ENCODE data around the gene TBC1D1.

The TBC1D1 gene

DNA sequence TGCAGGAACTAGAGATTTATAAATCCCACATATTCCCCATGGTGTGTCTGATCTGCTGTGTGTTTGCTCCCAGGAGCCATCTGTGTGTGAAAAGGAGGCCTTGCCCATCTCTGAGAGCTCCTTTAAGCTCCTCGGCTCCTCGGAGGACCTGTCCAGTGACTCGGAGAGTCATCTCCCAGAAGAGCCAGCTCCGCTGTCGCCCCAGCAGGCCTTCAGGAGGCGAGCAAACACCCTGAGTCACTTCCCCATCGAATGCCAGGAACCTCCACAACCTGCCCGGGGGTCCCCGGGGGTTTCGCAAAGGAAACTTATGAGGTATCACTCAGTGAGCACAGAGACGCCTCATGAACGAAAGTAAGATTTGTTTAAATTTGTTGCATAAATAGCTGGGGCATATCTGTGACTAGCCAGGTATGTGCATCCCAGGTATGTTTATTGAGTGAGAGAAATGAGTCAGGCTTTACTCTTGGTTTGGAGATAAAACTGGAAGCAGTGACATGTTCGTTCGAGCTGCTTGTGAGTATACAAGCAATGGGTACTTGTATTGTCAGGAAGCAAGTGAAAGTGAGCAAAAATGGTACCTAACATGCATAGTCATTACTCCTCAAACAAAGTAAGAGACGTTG, 158.8 kb downstream of the TBC1D1 start:
- H3K36me3 Mint-ChIP-seq (ENCODE audit: low read depth): peaks cover 30% of the 10 kb centered on the region
- no peak overlapping the region for H3K27ac Mint-ChIP-seq
- H3K4me1 Mint-ChIP-seq (ENCODE audit: low read depth): no peaks in the 10 kb centered on the region
- H3K4me3 Mint-ChIP-seq: no peak overlapping the region
- H3K9me3 Mint-ChIP-seq: no peaks in the 10 kb centered on the region
- no peaks in the 10 kb centered on the region for H3K27me3 Mint-ChIP-seq (ENCODE audit: low read depth)
- no peak for DNase-seq (ENCODE audit: low spot score)

DNA sequence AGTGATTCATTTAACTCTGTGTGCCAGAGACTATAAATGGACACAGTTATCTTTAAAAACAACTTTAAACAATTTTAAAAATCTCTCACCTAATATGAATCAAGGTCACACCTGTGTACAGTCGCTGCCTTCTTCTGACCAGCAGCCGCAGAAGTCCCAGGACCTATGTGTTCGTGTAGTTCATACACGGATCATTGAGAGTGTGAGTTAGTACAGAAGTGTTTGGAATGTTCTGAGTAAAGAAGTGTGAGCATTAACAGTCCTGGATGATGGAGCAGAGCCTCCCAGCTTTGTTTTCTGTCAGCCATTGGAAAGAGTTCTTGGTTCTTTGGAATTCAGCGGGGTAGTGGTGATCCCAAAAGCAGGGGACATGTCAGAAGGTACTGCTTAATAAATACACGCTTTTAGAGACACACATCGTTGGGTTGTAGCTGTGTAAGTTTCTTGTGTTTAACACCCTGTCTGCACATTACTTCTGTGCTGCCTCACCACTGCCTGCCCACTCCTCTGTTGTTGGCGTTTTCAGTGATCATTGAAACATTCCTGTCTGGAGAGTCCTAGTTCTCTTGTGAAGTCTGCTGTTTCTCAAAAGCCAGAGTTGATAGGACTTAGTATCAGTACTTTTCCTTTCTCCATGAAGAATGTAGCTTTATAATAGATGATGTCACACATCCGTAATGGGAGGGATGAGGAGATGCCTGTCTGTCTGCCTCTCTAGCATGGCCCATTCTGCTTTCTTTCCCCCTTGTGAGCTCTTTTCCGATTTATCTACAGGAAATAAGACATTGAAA, 159.9 kb downstream of the TBC1D1 start:
- Mint-ChIP-seq H3K4me1 (ENCODE audit: low read depth) (no peaks in the 10 kb centered on the region), H3K27me3 (ENCODE audit: low read depth) (no peaks in the 10 kb centered on the region), H3K4me3 (no peak overlapping the region), H3K27ac (no peak overlapping the region), H3K9me3 (no peaks in the 10 kb centered on the region), H3K36me3 (ENCODE audit: low read depth) (peaks cover 23% of the 10 kb centered on the region)
- DNase-seq (ENCODE audit: low spot score): no peak

DNA sequence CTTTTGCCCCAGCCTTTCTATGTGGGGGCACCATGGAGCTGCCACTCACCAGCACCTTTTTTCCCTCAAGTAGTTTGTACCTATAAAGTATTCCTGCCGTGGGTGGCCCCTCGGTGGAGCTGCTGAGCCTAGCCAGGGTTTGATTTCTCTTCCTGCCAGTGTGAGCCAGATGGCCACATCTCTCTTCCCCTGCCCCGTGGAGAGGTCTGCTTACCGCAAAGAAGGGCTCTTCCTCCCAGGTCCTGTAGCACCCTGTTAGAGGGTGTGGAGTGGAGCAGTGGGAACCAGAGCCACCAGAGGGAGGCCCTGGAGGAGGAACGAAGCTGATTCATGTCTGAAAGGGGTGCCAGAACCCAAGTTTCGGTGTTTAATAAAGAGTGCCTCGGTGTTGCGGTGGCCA, 164.7 kb downstream of the TBC1D1 start:
- Mint-ChIP-seq H3K4me3 (no peak overlapping the region), H3K36me3 (ENCODE audit: low read depth) (peaks cover 17% of the 10 kb centered on the region), H3K4me1 (ENCODE audit: low read depth) (no peaks in the 10 kb centered on the region), H3K9me3 (no peaks in the 10 kb centered on the region), H3K27ac (no peak overlapping the region), H3K27me3 (ENCODE audit: low read depth) (no peaks in the 10 kb centered on the region)
- DNase-seq (ENCODE audit: low spot score): no peak

DNA sequence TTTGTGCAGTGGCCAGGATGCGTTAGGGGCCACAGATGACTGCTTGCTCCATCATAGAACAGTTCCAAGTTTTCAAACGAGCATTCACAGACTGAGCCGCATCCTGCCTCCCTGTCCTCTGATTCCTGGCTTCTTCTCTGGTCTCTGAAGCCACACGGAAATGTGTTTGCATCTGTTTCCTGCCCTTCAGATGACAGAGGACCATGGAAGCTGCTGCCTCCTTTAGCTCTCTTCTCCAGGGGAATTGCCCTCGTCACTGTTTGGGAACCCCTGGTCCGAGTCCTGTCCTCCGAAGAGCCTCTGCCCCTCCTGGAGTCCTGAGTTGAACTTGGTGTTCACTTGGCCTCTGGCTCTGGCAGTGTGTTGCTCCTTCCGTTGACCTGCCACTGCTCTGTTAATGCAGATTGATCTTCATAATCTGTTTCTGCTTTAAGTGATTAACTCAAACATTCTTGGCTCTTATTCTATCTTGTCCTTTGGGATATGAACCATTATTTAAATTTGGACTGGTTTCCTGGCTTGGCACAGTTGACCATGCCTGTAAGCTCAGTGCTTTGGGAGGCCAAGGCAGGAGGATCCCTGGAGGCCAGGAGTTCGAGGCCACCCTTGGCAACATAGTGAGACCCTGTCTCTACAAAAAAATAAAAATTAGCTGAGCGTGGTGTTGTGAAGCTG, 165.3 kb downstream of the TBC1D1 start:
- Mint-ChIP-seq H3K27ac (no peak overlapping the region), H3K9me3 (no peaks in the 10 kb centered on the region)

DNA sequence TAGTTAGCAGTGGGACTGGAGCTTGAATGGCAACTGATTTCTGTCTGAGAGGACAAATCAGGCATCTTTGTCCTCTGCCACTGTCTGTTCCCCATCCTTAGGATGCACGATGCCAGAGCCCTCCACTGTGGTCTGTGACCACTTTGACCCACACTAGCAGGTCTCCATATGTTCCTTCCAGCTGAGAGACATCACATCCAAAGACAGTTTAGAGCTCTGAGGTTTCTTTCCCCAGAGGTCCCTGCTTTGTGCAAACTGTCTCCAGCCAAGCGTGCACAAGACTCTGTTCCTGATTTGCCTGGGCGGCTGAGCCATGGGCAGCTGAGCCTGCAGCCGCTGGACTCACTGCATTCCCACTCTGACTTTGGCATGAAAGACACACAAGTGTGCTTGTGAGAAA, 167.3 kb downstream of the TBC1D1 start:
- no peaks in the 10 kb centered on the region for H3K9me3 Mint-ChIP-seq
- H3K36me3 Mint-ChIP-seq (ENCODE audit: low read depth): peaks cover 17% of the 10 kb centered on the region
- no peak overlapping the region for H3K27ac Mint-ChIP-seq
- no peak for DNase-seq (ENCODE audit: low spot score)
- H3K27me3 Mint-ChIP-seq (ENCODE audit: low read depth): no peaks in the 10 kb centered on the region
- no peak overlapping the region for H3K4me3 Mint-ChIP-seq
- H3K4me1 Mint-ChIP-seq (ENCODE audit: low read depth): peaks cover 9% of the 10 kb centered on the region

More for the DNA sequence above, 165.3 kb downstream of the TBC1D1 start:
- DNase-seq (ENCODE audit: low spot score): no peak
- no peaks in the 10 kb centered on the region for H3K27me3 Mint-ChIP-seq (ENCODE audit: low read depth)
- H3K4me3 Mint-ChIP-seq: no peak overlapping the region
- no peaks in the 10 kb centered on the region for H3K4me1 Mint-ChIP-seq (ENCODE audit: low read depth)
- peaks cover 17% of the 10 kb centered on the region for H3K36me3 Mint-ChIP-seq (ENCODE audit: low read depth)

DNA sequence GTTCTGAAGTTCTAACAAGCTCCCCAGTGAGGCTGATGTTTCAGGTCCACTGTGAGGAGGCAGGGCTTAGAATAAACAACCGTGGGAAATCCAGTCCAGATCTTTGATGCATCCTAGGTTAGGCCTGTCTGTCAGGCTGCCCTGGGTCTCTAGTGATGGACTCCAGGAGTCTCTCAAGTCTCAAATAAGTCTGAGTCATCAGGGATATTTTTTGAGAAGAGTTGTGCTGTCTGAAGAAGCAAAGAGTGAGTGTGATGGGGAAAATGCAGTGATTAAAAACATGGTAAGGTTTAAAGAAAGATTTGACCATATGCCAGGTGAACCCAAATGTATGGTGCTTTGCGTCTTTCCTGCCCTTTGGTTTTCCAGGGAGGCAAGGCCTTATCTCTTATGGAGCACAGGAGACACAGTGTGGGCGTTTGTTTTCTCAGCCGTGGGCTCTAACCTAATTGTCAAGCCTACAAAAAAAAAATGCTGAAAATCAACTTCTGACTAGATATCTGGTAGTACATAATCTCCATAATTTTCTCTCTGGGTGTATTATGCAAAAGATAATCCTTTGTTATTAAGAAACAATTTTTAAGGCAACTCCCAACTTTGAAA, 170.0 kb downstream of the TBC1D1 start:
- Mint-ChIP-seq H3K27me3 (ENCODE audit: low read depth) (no peaks in the 10 kb centered on the region), H3K9me3 (no peaks in the 10 kb centered on the region), H3K4me1 (ENCODE audit: low read depth) (peaks cover 9% of the 10 kb centered on the region), H3K4me3 (no peak overlapping the region), H3K36me3 (ENCODE audit: low read depth) (peaks cover 14% of the 10 kb centered on the region), H3K27ac (no peak overlapping the region)
- no peak for DNase-seq (ENCODE audit: low spot score)

DNA sequence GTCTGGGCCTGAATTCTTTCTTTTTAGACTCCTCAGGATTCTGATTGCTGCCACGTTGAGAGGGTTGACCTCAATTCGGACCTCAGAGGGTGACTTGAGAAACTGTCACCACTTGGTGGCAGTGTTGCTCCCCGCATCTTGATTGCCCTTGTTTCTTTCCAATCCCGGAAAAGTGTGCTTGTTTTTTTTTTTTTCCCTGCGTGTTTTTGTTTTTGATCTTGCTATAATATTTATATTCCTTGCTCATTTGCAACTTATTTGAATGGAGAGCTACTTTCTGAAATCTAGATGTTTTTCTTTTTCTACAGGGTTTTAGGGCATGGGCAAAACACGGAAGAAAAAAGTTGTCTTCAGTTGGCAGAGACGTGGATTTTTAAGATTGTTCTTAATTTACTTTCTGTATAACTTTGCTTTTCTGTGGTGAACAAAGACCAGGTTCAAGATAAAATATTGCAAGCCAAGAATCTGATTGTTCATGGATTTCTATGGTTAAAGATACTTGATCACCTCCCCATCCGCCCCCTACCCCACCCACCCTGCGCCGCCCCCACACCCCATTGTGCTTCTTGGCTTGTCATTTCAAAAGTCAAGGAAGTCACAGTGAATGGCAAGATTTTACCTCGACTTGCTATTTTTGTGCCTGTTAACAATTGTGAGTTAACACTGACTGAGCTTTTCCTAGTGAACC, 171.3 kb downstream of the TBC1D1 start:
- H3K36me3 Mint-ChIP-seq (ENCODE audit: low read depth): peaks cover 11% of the 10 kb centered on the region
- H3K27me3 Mint-ChIP-seq (ENCODE audit: low read depth): no peaks in the 10 kb centered on the region
- peaks cover 9% of the 10 kb centered on the region for H3K4me1 Mint-ChIP-seq (ENCODE audit: low read depth)
- peak overlapping the region; percentile 79 for H3K4me3 Mint-ChIP-seq
- no peak overlapping the region for H3K27ac Mint-ChIP-seq
- no peaks in the 10 kb centered on the region for H3K9me3 Mint-ChIP-seq
- DNase-seq (ENCODE audit: low spot score): peak; percentile 45

DNA sequence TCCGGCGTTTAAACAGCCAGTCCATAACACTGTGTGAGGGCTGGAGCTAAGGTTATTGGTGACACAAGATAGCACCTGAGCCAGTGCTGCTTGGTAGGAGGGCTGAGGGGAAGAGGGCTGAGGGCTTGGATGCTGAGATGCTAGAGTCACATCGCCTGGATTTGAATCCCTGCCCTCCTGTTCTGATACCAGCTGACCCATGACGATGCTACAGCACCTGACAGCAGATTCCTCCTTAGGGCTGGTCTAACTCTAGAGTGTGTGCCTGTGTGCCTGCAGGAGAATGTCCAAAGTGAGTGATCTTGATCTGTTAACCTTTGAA, 171.9 kb downstream of the TBC1D1 start:
- Mint-ChIP-seq H3K4me3 (peak overlapping the region; percentile 15), H3K27ac (no peak overlapping the region), H3K9me3 (no peaks in the 10 kb centered on the region), H3K4me1 (ENCODE audit: low read depth) (peaks cover 9% of the 10 kb centered on the region), H3K27me3 (ENCODE audit: low read depth) (no peaks in the 10 kb centered on the region), H3K36me3 (ENCODE audit: low read depth) (peaks cover 10% of the 10 kb centered on the region)
- no peak for DNase-seq (ENCODE audit: low spot score)

DNA sequence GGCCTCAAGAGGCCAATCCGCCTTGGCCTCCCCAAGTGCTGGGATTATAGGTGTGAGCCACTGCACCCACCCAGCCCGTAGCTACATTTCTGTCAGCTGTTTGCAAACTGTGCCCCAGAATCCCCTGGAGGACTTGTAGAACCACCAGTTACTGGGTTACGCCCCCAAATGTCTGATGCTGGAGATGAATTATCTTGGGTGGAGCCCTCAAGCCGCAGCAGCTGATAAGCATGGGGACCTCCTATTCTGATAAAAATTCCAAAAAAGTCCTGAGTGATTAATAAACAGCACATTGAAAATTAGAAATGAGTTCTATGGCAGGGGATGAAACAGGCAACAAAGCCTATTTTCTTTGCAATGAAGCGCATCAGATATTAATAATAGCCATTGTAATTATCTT, 174.3 kb downstream of the TBC1D1 start:
- peaks cover 20% of the 10 kb centered on the region for H3K4me1 Mint-ChIP-seq (ENCODE audit: low read depth)
- H3K27ac Mint-ChIP-seq: no peak overlapping the region
- H3K27me3 Mint-ChIP-seq (ENCODE audit: low read depth): no peaks in the 10 kb centered on the region
- H3K9me3 Mint-ChIP-seq: no peaks in the 10 kb centered on the region
- DNase-seq (ENCODE audit: low spot score): no peak
- peaks cover 11% of the 10 kb centered on the region for H3K36me3 Mint-ChIP-seq (ENCODE audit: low read depth)
- no peak overlapping the region for H3K4me3 Mint-ChIP-seq

DNA sequence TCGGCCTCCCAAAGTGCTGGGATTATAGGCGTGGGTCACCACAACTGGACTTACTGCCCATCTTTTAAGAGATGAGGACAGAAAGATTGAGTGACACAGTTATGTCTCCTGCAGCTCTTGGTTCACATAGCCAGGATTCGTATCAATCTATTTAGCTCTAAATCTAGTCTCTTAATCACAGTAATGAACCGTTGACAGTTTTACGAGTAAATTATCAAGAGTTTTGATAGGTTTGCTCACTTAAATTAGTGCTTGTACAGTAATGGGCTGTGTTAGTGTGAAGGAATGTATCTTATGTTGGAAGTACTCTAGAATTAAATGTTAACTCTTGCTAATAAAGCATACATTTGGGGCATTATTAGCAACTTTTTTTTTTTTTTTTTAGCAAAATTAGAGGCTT, 175.0 kb downstream of the TBC1D1 start:
- Mint-ChIP-seq H3K4me3 (no peak overlapping the region), H3K27ac (no peak overlapping the region), H3K4me1 (ENCODE audit: low read depth) (peaks cover 20% of the 10 kb centered on the region), H3K9me3 (no peaks in the 10 kb centered on the region), H3K27me3 (ENCODE audit: low read depth) (no peaks in the 10 kb centered on the region), H3K36me3 (ENCODE audit: low read depth) (peaks cover 10% of the 10 kb centered on the region)
- DNase-seq (ENCODE audit: low spot score): no peak

DNA sequence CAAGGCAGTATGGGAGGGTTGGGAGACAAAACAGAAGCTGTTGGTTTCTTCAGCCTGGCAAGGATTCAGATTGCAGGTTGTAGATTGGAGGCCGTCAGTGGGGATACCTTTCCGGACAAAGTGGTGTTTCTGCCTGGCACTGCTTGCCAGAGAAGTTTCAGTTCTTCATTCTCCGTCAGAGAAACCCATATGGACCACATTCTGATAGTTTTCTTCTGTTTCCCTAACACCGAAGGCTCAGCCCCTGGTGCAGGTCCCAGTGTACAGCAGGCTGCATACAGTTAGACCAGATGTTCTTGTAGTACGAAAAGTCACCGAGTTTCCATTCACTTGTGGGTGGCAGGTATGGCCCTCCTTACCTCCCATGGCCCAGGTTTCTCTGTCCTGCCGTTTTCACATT, 176.6 kb downstream of the TBC1D1 start:
- H3K27ac Mint-ChIP-seq: no peak overlapping the region
- H3K4me1 Mint-ChIP-seq (ENCODE audit: low read depth): peaks cover 14% of the 10 kb centered on the region

DNA sequence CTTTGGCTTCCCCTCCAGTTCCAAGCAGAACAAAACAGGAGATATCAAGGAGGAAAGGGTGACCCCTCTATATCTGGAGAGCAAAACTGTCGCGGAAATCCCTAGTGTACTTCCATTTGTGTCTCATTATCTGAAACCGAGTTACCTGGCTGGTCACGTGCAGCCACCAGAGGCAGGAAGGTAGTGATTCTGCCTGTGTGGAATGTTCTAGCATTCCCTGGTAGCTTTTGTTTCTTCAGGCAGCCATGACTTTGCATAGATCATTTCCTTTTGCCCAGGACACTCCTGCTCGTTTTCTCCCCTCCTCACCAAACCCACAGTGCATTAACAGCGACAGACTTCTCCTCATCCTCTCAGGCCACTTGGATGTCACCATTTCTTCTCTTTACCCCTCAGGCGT, 177.2 kb downstream of the TBC1D1 start:
- no peaks in the 10 kb centered on the region for H3K27me3 Mint-ChIP-seq (ENCODE audit: low read depth)
- H3K36me3 Mint-ChIP-seq (ENCODE audit: low read depth): peaks cover 7% of the 10 kb centered on the region
- H3K4me1 Mint-ChIP-seq (ENCODE audit: low read depth): peaks cover 14% of the 10 kb centered on the region
- no peak overlapping the region for H3K27ac Mint-ChIP-seq
- no peak overlapping the region for H3K4me3 Mint-ChIP-seq
- no peak for DNase-seq (ENCODE audit: low spot score)
- H3K9me3 Mint-ChIP-seq: no peaks in the 10 kb centered on the region

More for the DNA sequence above, 176.6 kb downstream of the TBC1D1 start:
- Mint-ChIP-seq H3K4me3 (no peak overlapping the region), H3K36me3 (ENCODE audit: low read depth) (peaks cover 6% of the 10 kb centered on the region), H3K27me3 (ENCODE audit: low read depth) (no peaks in the 10 kb centered on the region), H3K9me3 (no peaks in the 10 kb centered on the region)
- DNase-seq (ENCODE audit: low spot score): no peak

DNA sequence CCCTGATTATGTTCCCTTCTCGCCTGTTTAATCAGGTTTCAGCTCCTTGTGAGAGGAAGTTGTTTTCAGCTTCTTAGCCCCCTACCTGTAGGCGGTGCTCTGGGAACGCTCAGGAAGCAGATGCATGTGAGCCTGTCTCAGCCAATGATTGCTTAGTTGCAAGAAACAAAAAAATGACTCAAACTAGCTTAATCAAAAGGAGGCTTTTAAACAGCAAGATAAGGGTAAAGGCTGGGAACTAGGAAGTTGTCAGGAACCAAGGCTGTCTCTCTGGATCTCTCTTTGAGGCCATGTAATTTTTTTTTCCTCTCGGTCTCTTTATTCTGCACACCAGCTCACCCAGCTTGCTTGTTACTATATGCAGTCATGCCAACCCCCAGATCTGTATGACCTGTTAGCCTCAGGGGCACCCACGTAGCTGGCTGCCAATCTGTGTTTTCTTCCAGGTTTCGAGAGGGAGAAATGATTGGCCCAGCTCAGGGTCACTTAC, 178.4 kb downstream of the TBC1D1 start:
- peaks cover 11% of the 10 kb centered on the region for H3K36me3 Mint-ChIP-seq (ENCODE audit: low read depth)

More for the DNA sequence above, 178.4 kb downstream of the TBC1D1 start:
- H3K27ac Mint-ChIP-seq: peak overlapping the region; percentile 2
- no peaks in the 10 kb centered on the region for H3K9me3 Mint-ChIP-seq
- DNase-seq (ENCODE audit: low spot score): peak; percentile 18
- no peaks in the 10 kb centered on the region for H3K27me3 Mint-ChIP-seq (ENCODE audit: low read depth)
- H3K4me3 Mint-ChIP-seq: no peak overlapping the region
- H3K4me1 Mint-ChIP-seq (ENCODE audit: low read depth): peaks cover 14% of the 10 kb centered on the region

Measured in T-helper 2 cell treated with Interferon-gamma antibody and Interleukin-4, amounts not matched to agents 5 μg/mL and 100 μg/mL, for 36 hours (primary cell).